GM23338 (cell line): ENCODE data around the gene CCDC43. TPM values are rescaled to one million over a fixed set of nuclear protein-coding genes. Genes with fewer than 3 reads are reported as not detected.

ENCODE experiments used
- ATAC-seq: fragments of 200-7000 bp; cut with Tn5 transposase; 3 replicates; pipeline ENCODE4 v1.9.1; 2020
- DNase-seq: peaks from one replicate; pipeline ENCODE4 v3.0.0-alpha.2; 2015; ENCODE audit warnings: low spot score
- H2AFZ ChIP-seq: fragments of 200-600 bp; sonication (generic); 2 replicates; pipeline ENCODE4 v1.8.0; 2016; ENCODE audit warnings: antibody characterized with exemption, mild to moderate bottlenecking, moderate library complexity
- H3F3A ChIP-seq: fragments of 200-600 bp; sonication (generic); replicated peaks from 2 replicates; pipeline ENCODE4 v1.8.0; 2017; ENCODE audit warnings: antibody characterized with exemption, mixed run types, low read depth
- H3K27ac ChIP-seq: fragments of 200-600 bp; sonication (generic); 2 replicates; pipeline ENCODE4 v1.6.1; 2016; ENCODE audit warnings: low read depth
- H3K27me3 ChIP-seq: fragments of 200-600 bp; sonication (generic); 2 replicates; pipeline ENCODE4 v1.8.0; 2016; ENCODE audit warnings: mild to moderate bottlenecking, mixed run types, moderate library complexity; ENCODE audit not compliant: insufficient read depth
- H3K36me3 ChIP-seq: fragments of 200-600 bp; sonication (generic); 2 replicates; pipeline ENCODE4 v1.8.0; 2016; ENCODE audit warnings: mild to moderate bottlenecking; ENCODE audit not compliant: insufficient read depth
- H3K4me1 ChIP-seq: fragments of 200-600 bp; sonication (generic); 2 replicates; pipeline ENCODE4 v1.8.0; 2016; ENCODE audit warnings: mild to moderate bottlenecking, moderate library complexity; ENCODE audit not compliant: insufficient read depth
- H3K4me2 ChIP-seq: fragments of 200-600 bp; sonication (generic); 2 replicates; pipeline ENCODE4 v1.7.1; 2017; ENCODE audit warnings: mixed run types
- H3K4me3 ChIP-seq: fragments of 200-600 bp; sonication (generic); 2 replicates; pipeline ENCODE4 v1.6.1; 2016; ENCODE audit warnings: mixed run types
- H3K79me2 ChIP-seq: fragments of 200-600 bp; sonication (generic); replicated peaks from 2 replicates; pipeline ENCODE4 v1.8.0; 2017; ENCODE audit warnings: mild to moderate bottlenecking; ENCODE audit not compliant: insufficient read depth
- H3K9me2 ChIP-seq: fragments of 200-600 bp; sonication (generic); 2 replicates; pipeline ENCODE4 v1.8.0; 2017; ENCODE audit not compliant: insufficient read depth
- H4K20me1 ChIP-seq: fragments of 200-600 bp; sonication (generic); replicated peaks from 2 replicates; pipeline ENCODE4 v1.8.0; 2017; ENCODE audit warnings: mild to moderate bottlenecking; ENCODE audit not compliant: insufficient read depth
- H3K27ac Mint-ChIP-seq: 2 replicates; pipeline ENCODE4 v1.8.0; 2020; ENCODE audit warnings: inconsistent platforms, mild to moderate bottlenecking, moderate library complexity, mixed read lengths
- H3K27me3 Mint-ChIP-seq: 3 replicates; pipeline ENCODE4 v1.8.0; 2022; ENCODE audit warnings: low read depth, mild to moderate bottlenecking, moderate library complexity, mixed read lengths, inconsistent platforms; ENCODE audit not compliant: insufficient read depth, poor library complexity
- H3K36me3 Mint-ChIP-seq: 3 replicates; pipeline ENCODE4 v1.8.0; 2021; ENCODE audit warnings: low read depth, mild to moderate bottlenecking, inconsistent platforms, moderate library complexity, mixed read lengths
- H3K4me1 Mint-ChIP-seq: 3 replicates; pipeline ENCODE4 v1.8.0; 2020; ENCODE audit warnings: mild to moderate bottlenecking, inconsistent platforms, mixed read lengths
- H3K4me3 Mint-ChIP-seq: 3 replicates; pipeline ENCODE4 v1.8.0; 2021; ENCODE audit warnings: moderate library complexity, mild to moderate bottlenecking, inconsistent platforms, mixed read lengths
- H3K9me3 Mint-ChIP-seq: 3 replicates; pipeline ENCODE4 v1.8.0; 2020; ENCODE audit warnings: moderate library complexity, mild to moderate bottlenecking, inconsistent platforms, mixed read lengths
- CREB1 ChIP-seq: fragments of 250-450 bp; sonication (Bioruptor Pico); IDR thresholded peaks from 2 replicates; pipeline ENCODE4 v1.5.0; 2020; ENCODE audit warnings: low read depth, mild to moderate bottlenecking, moderate library complexity
- ETS1 ChIP-seq: IDR thresholded peaks from 2 replicates; pipeline ENCODE4 v1.6.1; 2016; ENCODE audit warnings: antibody characterized with exemption
- EZH2phosphoT487 ChIP-seq: fragments of 200-600 bp; sonication (generic); IDR thresholded peaks from one replicate; pipeline ENCODE4 v1.8.1; 2018; ENCODE audit warnings: antibody characterized with exemption; ENCODE audit not compliant: unreplicated experiment
- JUNB ChIP-seq: IDR thresholded peaks from one replicate; pipeline ENCODE4 v1.6.1; 2016; ENCODE audit warnings: antibody characterized with exemption; ENCODE audit not compliant: unreplicated experiment
- NANOG ChIP-seq: IDR thresholded peaks from 2 replicates; pipeline ENCODE4 v1.6.1; 2016; ENCODE audit warnings: antibody characterized with exemption, borderline replicate concordance
- POLR2AphosphoS5 ChIP-seq: IDR thresholded peaks from 2 replicates; pipeline ENCODE4 v1.6.1; 2016; ENCODE audit warnings: antibody characterized with exemption, low read depth
- REST ChIP-seq: IDR thresholded peaks from one replicate; pipeline ENCODE4 v1.6.1; 2018; ENCODE audit warnings: antibody characterized with exemption; ENCODE audit not compliant: unreplicated experiment
- STAT1 ChIP-seq: IDR thresholded peaks from one replicate; pipeline ENCODE4 v1.6.1; 2016; ENCODE audit warnings: antibody characterized with exemption; ENCODE audit not compliant: unreplicated experiment
- ZNF114 ChIP-seq: fragments of 250-450 bp; sonication (Bioruptor Pico); IDR thresholded peaks from 2 replicates; pipeline ENCODE4 v1.5.0; 2020; ENCODE audit warnings: mild to moderate bottlenecking, moderate library complexity
- ZNF331 ChIP-seq: fragments of 250-450 bp; sonication (Bioruptor Pico); IDR thresholded peaks from 2 replicates; pipeline ENCODE4 v1.5.0; 2020; ENCODE audit warnings: low read depth, mild to moderate bottlenecking, moderate library complexity
- polyA plus RNA-seq: library from polyadenylated mRNA; unstranded; fragments of >200 nt; fragmentation: Nextera tagmentation; extraction: Ambion mirVana; gene quantifications from 2 replicates; pipeline ENCODE4 v1.2.1, GENCODE V29; 2016
- total RNA-seq: library from RNA; depleted of rRNA; stranded (reverse); fragments of >200 nt; shearing (Covaris generic); gene quantifications from 2 replicates; pipeline ENCODE4 v1.2.3, GENCODE V29; 2014

CCDC43 gene
- total and polyA plus RNA-seq, 2 experiments from 2014 or later = 29.8 to 55.3 TPM

- H3K36me3 ChIP-seq = no peaks in the 10 kb centered on the region; the same call in 1 of the 2 replicates
- peaks cover 12% of the 10 kb centered on the region; the same call in 1 of the 2 replicates for H3K4me1 ChIP-seq
- no peak overlapping the region for H3K27ac Mint-ChIP-seq
- H3K27me3 ChIP-seq = no peaks in the 10 kb centered on the region
- H3K4me3 Mint-ChIP-seq = no peak overlapping the region
- no peaks in the 10 kb centered on the region; the same call in 2 of the 3 replicates for H3K9me3 Mint-ChIP-seq
- no peak for TF ChIP-seq POLR2AphosphoS5
- no peak for TF ChIP-seq CREB1 (CRISPR knock-in tag)
- TF ChIP-seq NANOG = no peak
- TF ChIP-seq ZNF114 (CRISPR knock-in tag) = no peak
- TF ChIP-seq JUNB = no peak
- no peak for TF ChIP-seq ETS1
- no peak for TF ChIP-seq STAT1
- no peak for TF ChIP-seq EZH2phosphoT487
- TF ChIP-seq ZNF331 (CRISPR knock-in tag) = no peak
- H3K79me2 ChIP-seq = no peaks in the 10 kb centered on the region
- DNase-seq (no peak), ATAC-seq (no peak)
- no peaks in the 10 kb centered on the region for H3K9me2 ChIP-seq
- H3K36me3 Mint-ChIP-seq = peaks cover 66% of the 10 kb centered on the region
- H3K4me2 ChIP-seq = no peak overlapping the region
- no peak overlapping the region for H3K27ac ChIP-seq
- H3K4me3 ChIP-seq = no peak overlapping the region
- 0 out of 2 replicates have a peak, but pooled peaks cover 12% of the 10 kb centered on the region for H3F3A ChIP-seq
- peaks cover 10% of the 10 kb centered on the region for H3K27me3 Mint-ChIP-seq
- no peaks in the 10 kb centered on the region; the same call in 1 of the 2 replicates for H4K20me1 ChIP-seq
- H3K4me1 Mint-ChIP-seq = peaks cover 21% of the 10 kb centered on the region
- H2AFZ ChIP-seq = no peak overlapping the region
Observed at GRCh38 chr17:44736551-44737240, 47.1 kb upstream of the CCDC43 start.

GRCh38 chr17:44734272-44734671 is 44.7 kb upstream of the CCDC43 start:
- TF ChIP-seq ETS1 = no peak
- TF ChIP-seq NANOG = no peak
- TF ChIP-seq REST = no peak
- H3K27me3 ChIP-seq = no peaks in the 10 kb centered on the region
- no peak overlapping the region for H3K4me3 ChIP-seq
- peaks cover 5% of the 10 kb centered on the region for H3K27me3 Mint-ChIP-seq
- 0 out of 2 replicates have a peak, but pooled peaks cover 12% of the 10 kb centered on the region for H3F3A ChIP-seq
- H3K9me3 Mint-ChIP-seq = no peaks in the 10 kb centered on the region; the same call in 2 of the 3 replicates
- H3K4me3 Mint-ChIP-seq = no peak overlapping the region; the same call in 2 of the 3 replicates
- no peaks in the 10 kb centered on the region for H3K79me2 ChIP-seq
- peaks cover 12% of the 10 kb centered on the region; the same call in 1 of the 2 replicates for H3K4me1 ChIP-seq
- no peaks in the 10 kb centered on the region; the same call in 1 of the 2 replicates for H3K36me3 ChIP-seq
- no peak overlapping the region for H3K27ac ChIP-seq
- peaks cover 73% of the 10 kb centered on the region for H3K36me3 Mint-ChIP-seq
- no peaks in the 10 kb centered on the region for H3K9me2 ChIP-seq
- peaks cover 21% of the 10 kb centered on the region for H3K4me1 Mint-ChIP-seq
- no peak overlapping the region for H2AFZ ChIP-seq
- DNase-seq (no peak), ATAC-seq (no peak)
- no peak overlapping the region for H3K27ac Mint-ChIP-seq
- no peak overlapping the region for H3K4me2 ChIP-seq
- no peaks in the 10 kb centered on the region; the same call in 1 of the 2 replicates for H4K20me1 ChIP-seq
